Head of caudate nucleus (tissue), 42 donors: ENCODE results near the gene CLCN3.
A peak's percentile ranks its signal among the peaks of the same experiment; 100 is the strongest.
"Not testable (repeated sequence)": the region's sequence is repeated elsewhere in the genome, so short reads cannot be mapped to it uniquely, and the experiment has no call there.

Source experiments
- DNase-seq, 42 donors: peaks; one replicate each; pipeline versions ENCODE4 v3.0.0 to v3.0.0-alpha.2; 2020 to 2021; ENCODE audit warnings: mixed read lengths in 7 of 42
- intact Hi-C: fragments of 100-400 bp; cut with DNase I; formaldehyde crosslinking; loops from one replicate; pipeline ENCODE4 v1.15.0; 2022

CLCN3 gene

DNA sequence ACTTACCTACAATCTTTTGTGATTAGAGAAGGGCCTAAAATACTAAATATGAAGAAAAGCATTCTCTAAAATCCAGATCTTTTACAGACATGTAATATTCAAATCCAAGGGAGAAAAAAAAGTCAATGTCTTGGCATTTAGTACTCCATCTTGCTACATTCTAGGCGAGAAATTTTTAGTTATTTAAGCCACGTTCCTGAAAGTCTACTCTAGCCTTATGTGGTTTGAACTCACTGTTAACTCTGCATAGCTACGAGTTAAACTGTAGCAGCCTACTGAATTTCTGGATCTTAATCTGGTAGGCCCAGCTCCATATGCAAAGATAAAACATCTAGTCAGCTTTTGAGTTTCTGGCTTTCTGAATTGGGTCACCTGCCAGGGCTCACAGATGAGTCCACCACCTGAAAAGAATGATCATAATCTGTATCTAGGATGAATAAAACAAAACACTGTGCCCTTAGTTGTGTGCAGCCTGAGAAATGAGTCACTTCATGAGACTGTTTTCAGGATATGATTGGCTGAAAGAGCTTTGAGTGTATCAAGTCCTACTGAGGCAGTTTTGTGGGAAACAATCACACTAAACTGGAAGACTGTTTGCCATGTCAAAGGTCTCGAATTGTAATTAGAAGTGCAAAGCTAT is 4.8 kb upstream of the CLCN3 start:
- no peak for DNase-seq
- intact Hi-C loops, result loop anchor here (10.0 kb wide), 2 partner anchors 409 to 469 kb away; partner anchors contain the start of genes AADAT and MFAP3L

DNA sequence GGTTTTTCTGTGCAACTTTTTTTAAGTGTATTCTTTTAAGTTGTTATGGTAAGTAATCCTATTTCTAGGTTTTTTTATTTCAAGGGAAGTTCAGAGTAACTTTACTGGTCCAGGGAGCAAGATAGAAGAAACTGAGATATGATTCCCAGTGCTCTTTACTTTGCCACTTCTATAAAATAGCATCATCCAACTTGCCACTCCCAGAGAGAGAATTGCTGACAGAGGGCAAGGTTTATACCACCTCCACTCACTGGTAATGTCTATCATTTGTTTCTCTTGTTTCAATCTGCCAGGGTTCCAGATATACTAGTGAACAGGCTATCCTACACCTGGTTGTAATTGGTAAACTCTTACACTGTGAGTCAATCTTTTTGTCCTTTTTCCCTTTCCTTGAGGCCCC is 3.5 kb upstream of the CLCN3 start:
- DNase-seq, result no peak
- intact Hi-C loops, result loop anchor here (10.0 kb wide), 2 partner anchors 408 to 468 kb away; partner anchors contain the start of genes AADAT and MFAP3L

DNA sequence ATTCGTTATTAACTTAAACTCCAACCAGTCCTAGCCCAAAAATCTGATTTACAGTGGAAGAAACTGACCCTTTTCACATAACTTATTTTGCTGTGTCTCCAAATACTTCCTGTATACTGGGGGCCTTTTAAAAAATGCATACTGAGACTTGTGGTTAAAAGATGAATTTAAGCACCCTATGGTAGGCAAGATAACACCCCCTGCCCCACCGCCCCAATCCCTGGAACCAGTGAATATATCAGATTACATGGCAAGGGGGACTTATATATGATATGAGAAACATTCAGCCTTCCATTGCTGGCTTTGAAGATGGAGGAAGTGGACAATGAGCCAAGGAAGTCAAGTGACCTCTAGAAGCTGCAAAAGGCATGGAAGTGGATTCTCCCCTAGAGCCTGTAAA is 3.1 kb upstream of the CLCN3 start:
- intact Hi-C loops, result loop anchor here (10.0 kb wide), 2 partner anchors 407 to 467 kb away; partner anchors contain the start of genes AADAT and MFAP3L
- DNase-seq, result no peak

DNA sequence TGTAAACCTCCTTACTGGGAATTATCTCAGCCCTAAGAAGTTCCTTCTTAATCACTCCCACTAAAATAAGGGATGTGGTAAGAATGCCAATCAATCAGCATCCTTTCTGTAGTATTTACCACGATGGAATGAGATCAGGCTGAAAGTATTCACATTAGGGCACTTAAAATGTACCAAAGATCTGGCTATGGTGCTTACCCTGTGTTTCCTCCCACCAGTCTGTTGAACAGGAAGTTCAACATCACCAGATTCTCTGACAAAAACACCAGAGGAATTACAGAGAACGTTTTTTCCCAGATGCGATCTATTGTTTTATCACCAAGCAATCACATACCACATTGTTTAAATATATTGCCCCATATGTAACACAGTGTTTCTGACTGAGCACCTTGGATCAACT is 2.1 kb upstream of the CLCN3 start:
- intact Hi-C loops, result loop anchor here (10.0 kb wide), 2 partner anchors 407 to 467 kb away; partner anchors contain the start of genes AADAT and MFAP3L
- DNase-seq, result no peak

GRCh38 chr4:169618986-169619385 is 1.4 kb upstream of the CLCN3 start:
- no peak for DNase-seq
- intact Hi-C loops, result loop anchor here (10.0 kb wide), 2 partner anchors 406 to 466 kb away; partner anchors contain the start of genes AADAT and MFAP3L

- intact Hi-C loops, result loop anchor here (10.0 kb wide), 2 partner anchors 405 to 465 kb away; partner anchors contain the start of genes AADAT and MFAP3L
- peak in 38 of 42 donors; percentile 15 to 80 (median 54) for DNase-seq
Measured at GRCh38 chr4:169619518-169619957, 840 bp upstream of the CLCN3 start.

DNA sequence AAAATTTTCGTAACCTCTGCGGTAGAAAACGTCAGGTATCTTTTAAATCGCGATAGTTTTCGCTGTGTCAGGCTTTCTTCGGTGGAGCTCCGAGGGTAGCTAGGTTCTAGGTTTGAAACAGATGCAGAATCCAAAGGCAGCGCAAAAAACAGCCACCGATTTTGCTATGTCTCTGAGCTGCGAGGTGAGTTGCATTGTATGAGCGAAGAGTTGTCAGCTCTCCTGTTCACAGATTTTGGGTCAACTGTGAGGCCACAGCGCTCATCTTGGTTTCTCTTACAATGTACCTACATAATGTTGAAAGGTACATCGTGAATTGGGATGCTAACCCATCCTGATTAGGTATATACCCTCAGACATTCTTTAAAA is 486 bp downstream of the CLCN3 start:
- intact Hi-C loops, result no loop called here
- DNase-seq, result peak in 26 of 42 donors; percentile 9 to 55 (median 28)

DNA sequence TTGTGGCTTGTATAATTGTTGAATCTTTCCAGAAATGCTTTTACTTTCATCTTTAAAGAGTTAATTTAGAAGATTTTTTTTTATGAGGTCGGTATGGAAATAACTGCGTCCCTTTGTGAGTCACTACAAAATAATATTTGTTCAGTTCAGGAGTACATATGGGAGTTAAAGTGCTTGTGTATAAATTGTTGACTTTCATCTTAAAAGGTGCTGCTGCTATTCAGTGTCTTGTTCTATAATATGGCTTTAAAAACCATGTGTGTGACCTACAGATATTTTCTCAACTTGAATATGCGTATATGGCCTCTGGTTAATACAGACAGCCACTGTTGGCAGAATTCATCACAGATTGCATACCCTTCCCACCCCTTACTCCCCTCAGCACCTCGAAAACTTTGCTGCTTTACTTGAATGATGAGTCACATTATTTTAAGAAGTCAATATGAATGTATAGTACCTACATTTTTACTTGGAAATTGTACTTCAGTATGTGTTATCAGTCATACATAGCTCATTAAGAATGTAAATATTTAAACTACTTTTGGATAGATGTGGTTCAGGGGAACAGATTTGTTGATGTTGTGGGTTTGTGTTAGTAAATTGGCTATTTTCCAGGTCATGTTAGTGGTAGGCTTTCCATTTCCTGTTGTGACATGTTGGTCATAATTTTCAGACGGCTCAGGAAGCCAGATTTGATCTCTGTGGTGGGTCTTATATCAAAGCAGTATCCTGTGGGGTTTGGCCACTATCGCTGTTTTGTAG is 1.5 kb downstream of the CLCN3 start:
- intact Hi-C loops, result no loop called here
- no peak for DNase-seq

DNA sequence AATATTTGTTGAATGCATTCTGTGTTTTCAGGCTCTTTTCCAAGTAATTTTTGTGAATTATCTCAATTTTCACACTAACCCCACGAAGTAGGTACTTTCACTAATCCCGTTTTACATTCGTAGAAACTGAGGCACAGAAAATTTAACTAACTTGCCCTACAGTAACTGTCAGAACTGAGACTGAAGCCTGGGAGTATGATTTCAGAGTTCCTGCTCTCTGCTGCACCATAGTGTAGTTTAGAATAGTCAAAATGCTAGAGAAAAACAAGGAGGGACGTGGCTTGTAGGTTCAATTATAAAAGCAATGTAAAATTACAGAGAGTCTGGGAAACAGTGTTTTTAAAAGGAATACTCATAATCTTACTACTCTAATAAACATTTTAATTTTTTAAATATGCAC is 2.2 kb downstream of the CLCN3 start:
- intact Hi-C loops, result no loop called here
- DNase-seq, result no peak

DNA sequence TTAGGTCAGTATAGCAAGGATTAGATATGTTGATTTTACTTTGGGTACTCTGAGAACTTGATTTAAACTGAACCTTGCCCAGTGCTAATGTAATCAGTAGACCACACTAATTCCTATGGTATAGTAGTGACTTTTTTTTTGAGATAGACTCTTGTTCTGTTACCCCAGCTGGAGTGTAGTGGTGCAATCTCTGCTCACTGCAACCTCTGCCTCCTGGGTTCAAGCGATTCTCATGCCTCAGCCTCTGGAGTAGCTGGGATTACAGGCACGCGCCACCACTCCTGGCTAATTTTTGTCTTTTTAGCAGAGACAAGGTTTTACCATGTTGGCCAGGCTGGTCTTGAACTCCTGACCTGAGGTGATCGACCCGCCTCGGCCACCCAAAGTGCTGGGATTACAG is 3.6 kb downstream of the CLCN3 start:
- DNase-seq, intact Hi-C loops: not testable (repeated sequence)

DNA sequence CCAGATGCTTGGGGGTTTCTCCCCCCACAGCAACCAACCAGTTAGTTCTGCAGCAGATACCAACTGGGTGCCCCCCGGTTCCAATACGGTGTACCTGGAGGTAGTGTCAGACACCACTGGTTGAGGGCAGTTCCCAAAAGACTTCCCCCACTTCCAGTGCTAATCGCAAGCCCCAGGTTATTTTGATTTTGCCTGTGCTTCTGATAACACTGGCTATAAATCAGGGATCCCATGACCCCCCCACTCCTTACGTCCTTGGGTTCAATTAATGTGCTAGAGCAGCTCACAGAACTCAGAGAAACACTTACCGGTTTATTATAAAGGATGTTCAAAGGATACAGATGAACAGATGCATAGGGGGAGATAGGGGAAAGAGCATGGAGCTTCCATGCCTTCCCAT is 5.5 kb downstream of the CLCN3 start:
- intact Hi-C loops, result no loop called here
- DNase-seq, result no peak

- intact Hi-C loops, result no loop called here
- DNase-seq, result no peak
Measured at GRCh38 chr4:169626331-169627282, 6.2 kb downstream of the CLCN3 start.

DNA sequence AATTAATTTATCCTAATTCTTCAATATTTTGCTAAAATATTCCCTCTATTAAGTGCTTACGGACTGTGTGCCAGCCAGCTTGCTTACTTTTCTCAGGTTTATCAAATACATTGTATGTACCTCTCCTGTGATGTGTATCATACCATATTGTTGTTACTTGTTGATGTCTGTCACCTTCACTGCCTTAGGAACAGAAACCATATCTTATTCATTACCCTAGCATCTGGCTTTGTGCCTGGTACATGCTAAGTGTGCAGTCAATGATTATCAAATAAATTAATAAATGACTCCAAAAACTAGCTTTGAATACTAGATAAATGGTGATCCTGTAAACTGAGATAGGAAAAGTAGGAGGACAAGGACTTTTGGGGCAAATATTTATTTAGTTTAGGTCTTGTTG is 6.9 kb downstream of the CLCN3 start:
- intact Hi-C loops, result no loop called here
- no peak for DNase-seq

GRCh38 chr4:169628579-169628978 is 8.2 kb downstream of the CLCN3 start:
- intact Hi-C loops, result no loop called here
- no peak for DNase-seq

- intact Hi-C loops, result no loop called here
- no peak for DNase-seq
Measured at GRCh38 chr4:169630069-169630468, 9.7 kb downstream of the CLCN3 start.

DNA sequence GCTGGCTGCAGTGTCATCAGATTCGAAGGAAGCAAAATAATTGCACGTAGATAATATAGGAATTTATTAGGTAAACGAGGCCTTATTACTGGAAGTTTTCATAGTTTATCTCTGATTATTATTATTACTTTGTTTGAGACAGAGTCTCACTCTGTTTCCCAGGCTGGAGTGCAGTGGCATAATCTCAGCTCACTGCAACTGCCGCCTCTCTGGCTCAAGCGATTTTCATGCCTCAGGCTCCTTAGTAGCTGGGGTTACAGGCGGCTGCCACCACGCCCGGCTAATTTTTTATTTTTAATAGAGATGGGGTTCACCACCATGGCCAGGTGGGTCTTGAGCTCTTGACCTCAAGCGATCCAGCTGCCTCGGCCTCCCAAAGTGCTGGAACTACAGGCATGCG is 12.5 kb downstream of the CLCN3 start:
- intact Hi-C loops, result no loop called here
- no peak for DNase-seq

GRCh38 chr4:169634975-169635374 is 14.6 kb downstream of the CLCN3 start:
- DNase-seq, result no peak
- intact Hi-C loops, result no loop called here

- no peak for DNase-seq
Measured at GRCh38 chr4:169640261-169640870, 20.0 kb downstream of the CLCN3 start.

GRCh38 chr4:169644802-169645201 is 24.4 kb downstream of the CLCN3 start:
- intact Hi-C loops, result no loop called here

More at GRCh38 chr4:169640261-169640870, 20.0 kb downstream of the CLCN3 start:
- intact Hi-C loops, result no loop called here

More at GRCh38 chr4:169644802-169645201, 24.4 kb downstream of the CLCN3 start:
- DNase-seq, result no peak
